GM18520 (cell line): ENCODE results near the gene WDFY3.

Experiments
- ATAC-seq: cut with Tn5 transposase; IDR thresholded peaks from one replicate; pipeline ENCODE4 v1.9.1; 2021; ENCODE audit not compliant: unreplicated experiment

WDFY3 gene

DNA sequence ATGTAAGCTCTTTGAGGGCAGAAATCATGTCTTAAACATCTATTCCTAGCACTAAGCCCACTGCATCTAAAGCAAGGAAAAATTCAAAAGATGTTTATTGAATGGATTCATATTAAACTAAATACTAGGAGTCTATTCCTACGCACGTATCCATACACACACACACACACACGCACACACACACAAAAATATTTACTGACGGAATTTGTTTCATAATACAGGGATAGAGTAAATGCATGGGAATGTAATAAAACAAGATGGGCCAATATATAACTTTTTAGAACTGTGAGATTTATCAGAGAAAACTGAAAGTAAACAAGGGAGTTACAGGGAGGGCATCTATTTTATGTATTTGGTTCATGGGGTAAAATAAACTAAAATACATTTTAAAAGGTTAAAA lies 57.6 kb downstream of the WDFY3 start:
- no peak for ATAC-seq

DNA sequence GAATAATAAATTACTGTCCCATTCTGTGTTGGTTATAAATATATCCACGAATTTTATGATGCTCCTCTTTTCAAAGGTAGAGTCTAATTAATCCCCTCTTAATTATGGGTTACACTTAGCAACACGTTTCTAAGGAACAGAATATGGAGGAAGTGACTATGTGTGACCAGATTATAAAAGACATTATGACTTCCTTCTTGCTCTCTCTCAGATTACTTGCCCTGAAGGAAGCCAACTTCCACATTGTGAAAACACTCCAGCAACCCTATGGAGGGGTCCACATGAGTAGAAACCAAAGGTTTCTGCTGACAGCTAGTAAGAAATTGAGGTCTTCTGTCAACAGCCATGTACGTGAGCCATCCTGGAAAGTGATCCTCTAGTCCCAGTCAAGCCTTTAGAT lies 59.3 kb downstream of the WDFY3 start:
- ATAC-seq = no peak

DNA sequence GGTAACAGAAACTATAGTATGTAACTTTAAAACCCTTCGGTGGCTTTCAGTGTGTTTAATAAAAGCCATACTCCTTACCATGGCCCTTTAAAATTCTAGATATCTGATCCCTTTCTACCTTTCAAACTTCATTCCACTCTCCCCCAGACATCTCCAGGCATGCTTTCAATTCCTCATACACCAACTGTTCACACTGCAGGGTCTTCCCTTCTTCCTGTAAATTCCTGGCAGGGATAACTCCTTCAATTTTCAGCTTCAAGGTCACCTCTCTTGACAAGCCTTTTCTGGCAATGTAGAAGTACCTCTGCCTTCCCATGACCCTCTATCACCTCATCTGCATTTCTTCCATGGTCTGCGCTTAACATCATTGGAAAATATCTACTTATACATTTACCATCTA lies 60.8 kb downstream of the WDFY3 start:
- ATAC-seq = no peak

DNA sequence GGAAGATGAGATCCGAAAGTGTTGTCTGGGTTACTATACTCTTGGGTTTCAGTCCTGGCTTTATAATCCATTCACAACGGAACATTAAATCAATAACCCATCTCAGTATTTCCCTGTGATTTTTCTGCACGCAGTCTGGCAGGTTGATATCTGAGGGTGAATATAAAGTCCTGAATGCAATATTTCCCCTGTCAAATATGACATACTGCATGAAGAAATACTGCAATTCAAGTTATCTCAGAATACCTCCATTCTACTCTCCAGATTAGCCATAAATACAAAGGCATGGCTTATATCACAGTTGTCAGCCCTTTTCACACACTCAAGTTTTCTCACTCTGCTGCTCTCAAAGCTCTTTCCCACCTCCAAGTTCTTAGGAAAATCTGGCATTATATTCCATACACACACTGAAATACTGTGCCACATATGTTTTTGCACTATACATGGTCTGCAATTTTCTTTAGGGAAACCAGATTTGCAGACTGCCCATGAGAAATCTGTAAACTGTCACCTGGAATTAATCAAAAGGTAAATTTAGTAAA lies 64.7 kb downstream of the WDFY3 start:
- no peak for ATAC-seq

DNA sequence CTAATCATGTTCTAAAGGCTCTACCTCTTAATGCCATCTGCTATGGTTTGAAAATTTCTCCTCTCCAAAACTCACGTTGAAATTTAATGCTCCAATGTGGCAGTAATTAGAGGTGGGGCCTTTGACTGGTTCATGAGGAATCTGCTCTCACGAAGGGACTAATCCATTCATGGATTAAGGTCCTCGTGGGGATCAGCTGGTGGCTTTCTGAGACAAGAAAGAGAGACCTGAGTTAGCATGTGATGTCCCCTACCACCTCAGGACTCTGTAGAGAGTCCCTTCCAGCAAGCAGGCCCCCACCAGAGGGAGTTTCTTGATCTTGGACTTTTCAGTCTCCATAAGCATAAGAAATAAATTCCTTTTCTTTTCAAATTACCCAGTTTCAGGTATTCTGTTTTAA lies 65.3 kb downstream of the WDFY3 start:
- no peak for ATAC-seq

DNA sequence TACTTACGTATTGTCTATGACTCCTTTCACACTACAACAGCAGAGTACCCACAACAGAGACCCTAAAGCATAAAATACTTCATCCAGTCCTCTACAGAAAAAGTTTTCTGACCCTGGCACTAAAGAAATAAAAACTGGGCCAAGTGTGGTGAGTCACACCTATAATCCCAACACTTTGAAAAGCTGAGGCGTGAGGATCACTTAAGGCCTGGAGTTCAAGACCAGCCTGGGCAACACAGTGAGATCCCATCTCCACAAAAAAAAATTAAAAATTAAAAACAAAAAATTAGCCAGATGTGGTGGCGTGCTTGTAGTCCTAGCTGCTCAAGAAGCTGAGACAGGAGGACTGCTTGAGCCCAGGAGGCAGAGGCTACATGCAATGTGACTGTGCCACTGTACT lies 66.9 kb downstream of the WDFY3 start:
- no peak for ATAC-seq

DNA sequence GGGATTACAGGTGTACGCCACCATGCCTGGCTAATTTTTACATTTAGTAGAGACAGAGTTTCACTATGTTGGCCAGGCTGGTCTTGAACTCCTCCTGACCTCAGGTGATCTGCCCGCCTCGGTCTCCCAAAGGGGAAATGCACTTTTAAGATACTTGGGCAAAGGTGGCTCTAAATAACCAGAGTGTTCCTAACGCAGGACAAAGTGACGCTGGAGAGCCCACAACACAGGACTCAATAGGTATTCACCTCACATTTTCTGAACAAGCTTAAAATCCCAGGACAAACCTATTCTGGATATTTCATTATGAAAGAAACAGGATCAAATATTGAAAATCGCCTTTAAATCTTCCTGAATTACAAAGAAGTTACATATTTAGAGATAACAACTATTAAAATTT lies 69.0 kb downstream of the WDFY3 start:
- ATAC-seq = no peak

DNA sequence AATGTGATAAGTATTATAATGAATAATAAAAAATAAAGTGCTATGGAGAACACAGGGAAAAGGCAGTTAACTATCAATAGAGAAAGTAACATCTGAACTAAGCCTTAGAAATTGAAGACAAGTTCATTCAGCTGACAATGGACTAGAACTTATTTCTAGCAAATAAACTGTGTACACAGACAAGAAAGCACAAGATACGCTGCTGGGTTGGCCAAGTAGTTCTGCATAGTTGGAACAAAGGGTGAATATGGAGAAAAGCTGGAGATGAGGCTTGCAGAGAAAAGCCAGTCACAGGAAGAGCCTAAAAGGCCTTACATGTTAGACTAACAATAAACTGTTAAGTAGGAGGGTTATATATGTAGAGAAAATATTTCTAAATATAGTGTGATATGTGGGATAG lies 71.2 kb downstream of the WDFY3 start:
- no peak for ATAC-seq

DNA sequence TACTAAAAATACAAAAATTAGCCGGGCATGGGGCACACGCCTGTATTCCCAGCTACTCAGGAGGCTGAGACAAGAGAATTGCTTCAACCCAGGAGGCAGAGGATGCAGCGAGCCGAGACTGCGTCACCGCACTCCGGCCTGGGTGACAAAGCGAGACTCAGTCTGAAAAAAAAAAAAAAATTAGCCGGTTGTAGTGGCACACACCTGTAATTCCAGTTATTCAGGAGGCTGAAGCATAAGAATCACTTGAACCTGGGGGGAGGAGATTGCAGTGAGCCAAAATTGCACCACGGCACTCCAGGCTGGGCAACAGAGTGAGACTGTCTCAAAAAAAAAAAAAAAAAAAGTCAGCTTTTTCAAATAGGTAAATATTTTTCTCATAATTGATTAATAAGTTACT lies 71.9 kb downstream of the WDFY3 start:
- no peak for ATAC-seq

DNA sequence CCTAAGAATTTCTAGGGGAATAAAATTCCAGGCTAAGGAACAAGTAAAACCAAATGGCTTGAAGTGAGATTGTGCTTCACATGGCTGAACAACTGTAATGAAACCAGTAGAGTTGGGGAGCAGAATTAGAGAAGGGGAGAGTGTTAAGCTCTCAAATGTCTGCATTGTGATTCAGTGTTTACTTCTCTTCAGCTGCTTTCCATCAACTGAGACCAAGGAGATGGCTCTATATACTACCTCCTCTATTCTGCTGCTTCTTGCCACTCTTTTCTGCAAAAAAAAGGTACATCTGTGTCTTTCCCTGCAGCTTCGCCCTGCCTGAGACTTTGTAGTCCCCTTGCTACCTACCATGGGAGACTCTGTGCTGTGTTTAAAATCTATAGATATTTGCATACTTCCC lies 73.5 kb downstream of the WDFY3 start:
- no peak for ATAC-seq

DNA sequence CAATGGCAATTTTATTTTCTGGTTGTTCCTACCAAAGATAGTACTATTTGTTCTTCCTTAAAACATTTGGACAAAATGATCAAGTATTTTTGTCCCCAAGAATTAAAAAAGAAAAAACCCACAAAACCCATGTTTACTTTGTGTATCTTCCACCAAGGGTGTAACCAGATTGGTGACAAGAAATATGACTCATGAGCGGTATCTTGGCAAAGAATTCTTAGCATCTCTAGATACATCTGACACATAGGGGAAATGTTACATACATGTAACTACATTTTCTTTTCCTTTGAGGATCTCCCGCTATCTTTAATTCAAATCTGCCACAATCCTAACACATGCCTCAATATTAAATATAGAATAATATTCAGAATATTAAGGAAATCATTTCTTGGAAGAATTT lies 78.7 kb downstream of the WDFY3 start:
- ATAC-seq = no peak

DNA sequence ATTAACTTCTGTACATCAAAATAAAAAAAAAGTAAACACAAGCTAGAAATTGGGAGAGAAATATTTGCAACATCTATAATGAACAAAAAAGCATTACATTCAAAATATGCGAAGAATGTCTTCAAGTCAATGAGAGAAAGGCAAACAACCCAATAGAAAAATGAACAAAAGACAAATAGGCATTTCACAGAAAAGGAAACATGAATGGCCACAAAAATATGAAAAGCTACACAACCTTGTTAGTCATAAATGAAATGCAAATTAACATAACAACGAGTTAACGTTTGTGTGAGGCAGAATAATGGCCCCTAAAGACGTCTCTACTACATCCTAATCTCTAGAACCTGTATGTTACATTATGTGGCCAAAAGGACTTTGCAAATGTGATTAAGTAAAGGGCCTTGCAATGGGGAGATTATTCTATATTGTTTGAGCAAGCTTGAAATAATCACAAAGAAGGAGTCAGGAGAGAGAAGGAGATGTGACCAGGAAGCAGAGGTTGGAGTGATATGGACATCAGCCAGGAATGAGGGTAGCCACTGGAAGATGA lies 86.8 kb downstream of the WDFY3 start:
- ATAC-seq = no peak

DNA sequence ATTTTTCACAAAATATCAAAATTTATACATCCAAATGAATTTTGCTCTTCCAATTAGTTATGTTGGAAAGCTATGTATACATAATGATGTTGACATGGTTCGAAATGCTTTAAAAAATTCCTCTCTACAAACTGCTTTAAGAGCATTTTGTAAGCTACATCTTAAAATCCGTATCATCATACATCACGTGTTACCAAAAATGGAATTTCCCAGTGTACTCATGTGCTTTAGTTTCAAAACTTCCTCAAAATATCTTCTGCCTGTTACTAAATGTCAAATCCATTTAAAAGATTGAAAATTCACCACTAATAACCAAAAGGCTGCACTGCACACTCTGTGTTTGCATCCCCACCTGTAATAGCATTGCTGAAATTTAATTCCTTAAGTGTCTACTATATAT lies 87.9 kb downstream of the WDFY3 start:
- ATAC-seq = no peak

DNA sequence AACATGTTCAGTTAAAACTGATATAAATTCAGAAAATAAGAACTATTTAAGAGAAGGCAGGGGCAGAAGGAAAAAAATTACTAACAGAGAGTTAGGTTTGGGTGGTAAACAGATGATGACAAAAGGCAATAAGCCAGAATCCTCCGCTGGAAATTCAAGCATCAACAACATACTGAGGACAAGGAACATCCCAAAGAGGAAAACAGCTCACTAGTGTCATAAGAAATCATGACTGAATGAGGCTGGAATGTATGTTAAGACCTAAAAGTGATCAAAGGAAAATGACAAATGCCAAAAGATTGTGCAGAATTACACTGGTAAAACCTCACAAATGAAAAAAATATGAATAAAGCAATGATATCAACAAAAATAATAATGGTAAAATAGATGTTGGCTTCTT lies 88.4 kb downstream of the WDFY3 start:
- no peak for ATAC-seq

DNA sequence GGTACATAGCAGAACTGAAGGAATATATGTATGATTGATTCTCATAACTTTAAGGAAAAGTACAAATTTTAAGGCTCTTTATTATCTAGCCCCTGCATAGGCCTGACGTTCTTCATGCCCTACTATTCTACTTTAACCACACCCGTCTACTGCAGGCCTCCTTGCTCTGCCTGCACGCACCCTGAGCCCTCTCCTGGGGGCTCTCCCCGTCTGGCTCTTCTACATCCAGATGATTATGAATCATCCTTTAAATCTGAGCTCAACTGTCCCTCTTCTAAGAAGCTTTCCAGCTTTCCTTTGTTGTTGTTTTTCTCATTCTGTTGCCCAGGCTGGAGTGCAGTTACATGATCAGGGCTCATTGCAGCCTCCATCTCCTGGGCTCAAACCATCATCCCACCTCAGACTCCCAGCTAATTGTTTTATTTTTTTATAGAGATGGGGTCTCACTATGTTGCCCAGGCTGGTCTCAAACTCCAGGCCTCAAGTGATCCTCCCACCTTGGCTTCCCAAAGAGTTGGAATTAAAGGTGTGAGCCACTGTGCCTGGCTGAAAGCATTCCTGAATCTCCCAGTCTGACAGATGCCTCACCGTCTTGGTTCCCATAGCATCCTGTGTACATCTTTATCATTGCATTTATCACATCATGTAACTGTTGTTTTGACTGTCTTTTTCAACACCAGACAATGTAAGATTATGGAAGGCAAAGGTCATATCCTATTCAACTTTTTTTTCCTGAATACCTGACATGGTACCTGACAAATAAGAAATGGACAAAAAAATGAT lies 89.2 kb downstream of the WDFY3 start:
- no peak for ATAC-seq

DNA sequence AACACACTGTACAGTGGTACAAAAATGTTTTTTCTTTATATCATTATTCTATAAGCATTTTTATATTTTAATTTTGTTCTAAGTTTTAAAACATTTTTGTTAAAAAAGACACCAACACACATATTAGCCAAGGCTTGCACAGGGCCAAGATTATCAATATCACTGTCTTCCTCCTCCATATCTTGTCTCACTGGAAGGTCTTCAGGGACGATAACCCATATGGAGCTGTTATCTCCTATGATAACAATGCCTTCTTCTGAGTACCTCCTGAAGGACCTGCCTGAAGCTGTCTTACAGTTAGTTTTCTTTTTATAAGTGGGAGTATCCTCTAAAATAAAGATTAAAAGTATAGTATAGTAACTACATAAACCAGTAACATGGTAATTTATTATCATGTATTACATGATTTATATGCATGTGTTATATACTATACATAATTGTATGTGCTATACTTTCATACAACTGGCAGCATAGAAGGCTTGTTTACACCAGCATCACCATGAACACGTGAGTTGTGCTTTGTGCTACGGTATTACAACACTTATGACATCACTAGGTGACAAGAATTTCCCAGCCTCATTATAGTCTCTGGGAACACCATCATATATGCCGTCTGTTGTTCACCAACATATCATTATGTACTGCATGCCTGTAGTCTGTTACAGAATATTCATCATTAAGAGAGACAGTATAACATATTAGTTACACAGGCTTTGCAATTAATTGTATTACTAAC lies 90.7 kb downstream of the WDFY3 start:
- no peak for ATAC-seq

DNA sequence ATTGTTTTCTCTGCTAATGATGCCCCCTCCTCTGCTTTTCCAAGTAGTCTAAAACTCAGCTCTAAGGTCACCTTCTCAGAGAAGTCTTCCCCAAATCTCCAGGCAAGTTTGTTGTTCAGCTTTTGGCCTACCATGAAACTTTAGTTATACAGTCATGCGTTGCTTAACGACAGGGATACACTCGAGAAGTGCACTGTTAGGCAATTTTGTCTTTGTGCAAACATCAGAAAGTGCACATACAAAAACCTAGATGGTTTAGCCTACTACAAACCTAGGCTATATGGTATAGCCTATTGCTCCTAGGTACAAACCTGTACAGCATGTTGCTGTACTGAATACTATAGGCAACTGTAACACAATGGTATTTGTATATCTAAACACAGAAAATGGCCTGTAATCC lies 91.9 kb downstream of the WDFY3 start:
- no peak for ATAC-seq

DNA sequence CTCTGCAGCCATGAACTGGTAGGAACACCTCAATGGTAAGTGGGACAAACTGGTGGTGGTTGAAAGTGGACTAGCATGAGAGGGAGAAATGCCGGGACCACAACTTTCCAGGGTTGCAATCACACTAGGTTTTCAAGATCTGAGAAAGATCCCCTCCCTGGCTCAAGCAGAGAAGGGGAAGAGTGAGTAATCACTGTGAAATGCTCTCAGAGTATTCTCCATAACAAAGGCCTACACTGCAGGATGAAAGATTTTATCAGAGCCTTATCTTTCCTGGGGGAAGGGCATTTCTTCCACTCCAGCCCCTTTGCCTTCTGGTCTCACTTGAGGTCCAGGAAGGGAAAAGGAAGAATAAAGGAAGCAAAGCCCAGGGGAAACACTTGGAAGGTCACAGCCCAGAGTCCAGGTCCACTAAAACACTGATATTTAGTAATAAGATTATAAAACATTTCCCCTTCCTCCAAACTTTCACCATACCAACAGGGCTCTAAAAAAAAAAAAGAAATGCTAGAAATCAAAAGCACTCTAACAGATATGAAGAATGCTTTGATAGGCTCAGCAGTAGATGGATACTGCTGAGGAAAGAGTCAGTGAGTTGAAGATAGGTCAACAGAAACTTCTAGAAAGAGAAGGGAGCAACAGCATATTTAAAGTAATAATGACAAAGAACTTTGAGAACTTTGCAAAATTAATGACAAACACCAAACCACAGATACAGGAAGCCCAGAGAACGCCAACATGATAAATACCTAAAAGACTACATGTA lies 95.9 kb downstream of the WDFY3 start:
- ATAC-seq = no peak

DNA sequence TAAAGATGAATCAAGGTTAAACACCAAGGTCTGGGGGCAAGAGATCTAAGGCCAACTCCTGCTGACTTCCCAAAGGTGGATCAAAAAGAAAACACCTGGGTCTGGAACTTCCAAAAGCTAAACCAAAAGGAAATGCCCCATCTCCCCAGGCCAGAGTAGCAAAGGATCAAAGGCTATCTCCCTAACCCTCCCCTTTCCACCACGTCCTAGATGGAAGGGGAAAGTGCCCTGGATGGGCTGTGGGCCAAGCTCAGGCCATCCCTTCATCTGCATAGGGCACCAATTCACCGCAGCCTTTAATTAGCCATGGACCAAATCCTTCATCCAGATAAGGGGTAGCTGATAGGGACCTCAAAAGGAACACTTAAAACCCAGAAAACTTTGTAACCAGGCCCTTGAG lies 100.2 kb downstream of the WDFY3 start:
- ATAC-seq = no peak

DNA sequence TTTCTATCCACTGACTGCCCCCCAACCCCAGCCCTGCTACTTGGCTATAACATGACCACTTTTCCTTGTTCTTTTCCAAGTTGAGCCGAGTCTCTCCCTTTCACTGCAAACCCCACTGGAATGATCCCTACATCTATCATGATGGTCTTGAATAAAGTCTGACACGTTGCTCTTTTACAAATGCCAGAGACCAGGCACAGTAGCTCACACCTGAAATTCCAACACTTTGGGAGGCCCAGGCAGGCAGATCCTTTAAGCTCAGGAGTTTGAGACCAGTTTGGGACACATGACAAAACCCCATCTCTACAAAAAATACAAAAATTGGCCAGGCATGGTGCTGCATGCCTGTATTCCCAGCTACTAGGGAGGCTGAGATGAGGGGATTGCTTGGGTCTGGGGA lies 100.9 kb downstream of the WDFY3 start:
- ATAC-seq = no peak

DNA sequence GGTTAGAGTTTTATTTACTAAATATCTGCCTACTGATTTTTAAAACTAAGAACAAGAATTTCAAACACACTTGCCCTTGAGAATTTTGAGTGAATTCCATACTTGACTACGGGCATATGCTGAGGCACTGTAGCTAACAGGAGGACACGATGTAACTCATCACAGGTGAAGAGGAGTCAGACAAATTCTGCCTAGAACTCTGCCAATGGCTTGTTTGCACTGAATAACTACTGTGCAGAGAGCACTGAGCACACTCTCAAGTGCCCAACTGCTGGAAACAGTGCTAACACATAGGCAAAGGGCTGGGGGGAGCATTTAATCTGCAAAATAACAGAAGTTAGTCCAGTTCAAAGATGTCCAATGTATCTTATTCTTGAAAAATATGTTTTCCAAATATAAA lies 104.4 kb downstream of the WDFY3 start:
- ATAC-seq = no peak
